ENCODE data around the gene SYT9. TPM values are rescaled to one million over a fixed set of nuclear protein-coding genes. Genes with fewer than 3 reads are reported as not detected.
A peak's percentile ranks its signal among the peaks of the same experiment; 100 is the strongest.

The SYT9 gene
- total RNA-seq, 1 experiment from 2014 or later, result not detected

- Mint-ChIP-seq H3K4me1 (ENCODE audit: insufficient read depth, unreplicated experiment) (peaks cover 5% of the 10 kb centered on the region), H3K27ac (ENCODE audit: low read depth, unreplicated experiment) (no peak overlapping the region), H3K36me3 (ENCODE audit: insufficient read depth, unreplicated experiment) (no peaks in the 10 kb centered on the region), H3K9me3 (ENCODE audit: unreplicated experiment) (no peaks in the 10 kb centered on the region), H3K27me3 (ENCODE audit: insufficient read depth, unreplicated experiment) (no peaks in the 10 kb centered on the region), H3K4me3 (ENCODE audit: unreplicated experiment) (no peak overlapping the region)
- DNase-seq (ENCODE audit: unreplicated experiment), result peak; percentile 16
- intact Hi-C loops (cut with micrococcal nuclease), result no loop called here
- BruUV-seq (replicated peaks), result no TSS peak
- ChIA-PET POLR2A (no interaction called here), CTCF (interaction anchor here (1.0 to 6.9 kb wide), 9 partner anchors 8 to 342 kb away, joined by 3 to 102 read pairs (median 4); no protein-coding TSS in a partner anchor)
- TF ChIP-seq CTCF (IDR thresholded peaks at IDR 0.05; ENCODE audit: unreplicated experiment), result no peak
Observed at GRCh38 chr11:7439746-7440320, 188.1 kb downstream of the SYT9 start.

GRCh38 chr11:7442588-7443215 is 191.0 kb downstream of the SYT9 start:
- Mint-ChIP-seq H3K36me3 (ENCODE audit: insufficient read depth, unreplicated experiment) (no peaks in the 10 kb centered on the region), H3K4me1 (ENCODE audit: insufficient read depth, unreplicated experiment) (peaks cover 5% of the 10 kb centered on the region), H3K4me3 (ENCODE audit: unreplicated experiment) (no peak overlapping the region), H3K9me3 (ENCODE audit: unreplicated experiment) (no peaks in the 10 kb centered on the region), H3K27ac (ENCODE audit: low read depth, unreplicated experiment) (no peak overlapping the region), H3K27me3 (ENCODE audit: insufficient read depth, unreplicated experiment) (no peaks in the 10 kb centered on the region)
- intact Hi-C loops (cut with micrococcal nuclease), result loop anchor here (1.0 kb wide), 5 partner anchors 89 to 630 kb away; no protein-coding TSS in a partner anchor
- CTCF ChIA-PET, result interaction anchor here (0.6 to 6.9 kb wide), 46 partner anchors 10 to 892 kb away, joined by 3 to 102 read pairs (median 4); partner anchors contain the start of gene PPFIBP2
- TF ChIP-seq CTCF (IDR thresholded peaks at IDR 0.05; ENCODE audit: unreplicated experiment), result peak; percentile 86
- no TSS peak for BruUV-seq (replicated peaks)
- DNase-seq (ENCODE audit: unreplicated experiment), result peak; percentile 70
- POLR2A ChIA-PET, result interaction anchor here (0.6 kb wide), 1 partner anchor 70 kb away, joined by 3 read pairs; no protein-coding TSS in a partner anchor

- ChIA-PET CTCF (interaction anchor here (0.6 to 6.9 kb wide), 14 partner anchors 11 to 1315 kb away, joined by 3 to 102 read pairs (median 4); partner anchors contain the start of gene PPFIBP2), POLR2A (no interaction called here)
- no peak for TF ChIP-seq CTCF (IDR thresholded peaks at IDR 0.05; ENCODE audit: unreplicated experiment)
- H3K4me3 Mint-ChIP-seq (ENCODE audit: unreplicated experiment), result no peak overlapping the region
- peaks cover 5% of the 10 kb centered on the region for H3K4me1 Mint-ChIP-seq (ENCODE audit: insufficient read depth, unreplicated experiment)
- H3K27ac Mint-ChIP-seq (ENCODE audit: low read depth, unreplicated experiment), result no peak overlapping the region
- intact Hi-C loops (cut with micrococcal nuclease), result no loop called here
- H3K9me3 Mint-ChIP-seq (ENCODE audit: unreplicated experiment), result no peaks in the 10 kb centered on the region
- H3K27me3 Mint-ChIP-seq (ENCODE audit: insufficient read depth, unreplicated experiment), result no peaks in the 10 kb centered on the region
- BruUV-seq (replicated peaks), result no TSS peak
- DNase-seq (ENCODE audit: unreplicated experiment), result no peak
- H3K36me3 Mint-ChIP-seq (ENCODE audit: insufficient read depth, unreplicated experiment), result no peaks in the 10 kb centered on the region
Observed at GRCh38 chr11:7444091-7444981, 192.6 kb downstream of the SYT9 start.

GRCh38 chr11:7445564-7445963 is 193.9 kb downstream of the SYT9 start:
- no peak for TF ChIP-seq CTCF (IDR thresholded peaks at IDR 0.05; ENCODE audit: unreplicated experiment)
- intact Hi-C loops (cut with micrococcal nuclease), result no loop called here
- no peak overlapping the region for H3K4me3 Mint-ChIP-seq (ENCODE audit: unreplicated experiment)
- H3K27ac Mint-ChIP-seq (ENCODE audit: low read depth, unreplicated experiment), result no peak overlapping the region
- no peak for DNase-seq (ENCODE audit: unreplicated experiment)
- ChIA-PET POLR2A (no interaction called here), CTCF (interaction anchor here (0.6 to 2.1 kb wide), 7 partner anchors 25 to 348 kb away, joined by 3 to 8 read pairs (median 3); no protein-coding TSS in a partner anchor)
- no peaks in the 10 kb centered on the region for H3K4me1 Mint-ChIP-seq (ENCODE audit: insufficient read depth, unreplicated experiment)
- H3K36me3 Mint-ChIP-seq (ENCODE audit: insufficient read depth, unreplicated experiment), result no peaks in the 10 kb centered on the region
- no peaks in the 10 kb centered on the region for H3K9me3 Mint-ChIP-seq (ENCODE audit: unreplicated experiment)
- H3K27me3 Mint-ChIP-seq (ENCODE audit: insufficient read depth, unreplicated experiment), result no peaks in the 10 kb centered on the region
- no TSS peak for BruUV-seq (replicated peaks)

All from MCF 10A (cell line).